Ovary (tissue), 3 donors: ENCODE results near the gene ABCA2.

Experiments used
- POLR2A ChIP-seq: fragments of 450-650 bp; IDR thresholded peaks from one replicate; pipeline ENCODE4 v1.6.1; 2017; ENCODE audit warnings: antibody characterized with exemption, mild to moderate bottlenecking, moderate library complexity
- TF ChIP-seq, protein P1 (sequence below), 3 donors: fragments of 450-650 bp in 2 of 3; fragments of 200-600 bp in 1 of 3; IDR thresholded peaks; one replicate each; pipeline versions ENCODE4 v1.5.1 to v1.8.0; 2016 to 2022; ENCODE audit warnings: antibody characterized with exemption in 3 of 3, mild to moderate bottlenecking in 1 of 3
- donor health status: DM: no; HTN: no; CAD: no.

DNA sequence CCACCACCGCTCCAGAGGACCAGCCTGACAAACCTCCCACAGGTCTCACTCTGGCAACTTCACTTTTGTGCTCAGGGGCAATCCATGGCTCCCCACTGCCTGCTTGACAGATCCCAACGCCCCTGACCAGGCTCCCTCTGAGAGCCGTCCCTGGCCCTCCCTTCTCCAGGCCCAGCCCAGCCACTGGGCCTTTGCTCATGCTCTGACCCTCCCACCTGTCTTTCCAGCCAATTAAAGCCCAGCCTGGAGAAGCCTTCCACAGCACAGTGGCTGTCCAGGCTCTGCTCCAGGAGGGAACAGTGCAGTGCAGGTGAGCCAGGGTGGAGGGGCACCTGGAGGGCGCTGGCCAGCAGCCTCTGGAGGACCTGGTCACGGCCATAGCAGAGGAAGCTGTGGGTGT, 22.5 kb upstream of the ABCA2 start:
- TF ChIP-seq POLR2A: no peak
- TF ChIP-seq, protein P1, sequence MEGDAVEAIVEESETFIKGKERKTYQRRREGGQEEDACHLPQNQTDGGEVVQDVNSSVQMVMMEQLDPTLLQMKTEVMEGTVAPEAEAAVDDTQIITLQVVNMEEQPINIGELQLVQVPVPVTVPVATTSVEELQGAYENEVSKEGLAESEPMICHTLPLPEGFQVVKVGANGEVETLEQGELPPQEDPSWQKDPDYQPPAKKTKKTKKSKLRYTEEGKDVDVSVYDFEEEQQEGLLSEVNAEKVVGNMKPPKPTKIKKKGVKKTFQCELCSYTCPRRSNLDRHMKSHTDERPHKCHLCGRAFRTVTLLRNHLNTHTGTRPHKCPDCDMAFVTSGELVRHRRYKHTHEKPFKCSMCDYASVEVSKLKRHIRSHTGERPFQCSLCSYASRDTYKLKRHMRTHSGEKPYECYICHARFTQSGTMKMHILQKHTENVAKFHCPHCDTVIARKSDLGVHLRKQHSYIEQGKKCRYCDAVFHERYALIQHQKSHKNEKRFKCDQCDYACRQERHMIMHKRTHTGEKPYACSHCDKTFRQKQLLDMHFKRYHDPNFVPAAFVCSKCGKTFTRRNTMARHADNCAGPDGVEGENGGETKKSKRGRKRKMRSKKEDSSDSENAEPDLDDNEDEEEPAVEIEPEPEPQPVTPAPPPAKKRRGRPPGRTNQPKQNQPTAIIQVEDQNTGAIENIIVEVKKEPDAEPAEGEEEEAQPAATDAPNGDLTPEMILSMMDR (IDR thresholded peaks at IDR 0.05): no peak
